HepG2 (cell line): ENCODE data around the gene FALEC. TPM values are rescaled to one million over a fixed set of nuclear protein-coding genes. Genes with fewer than 3 reads are reported as not detected.

Source experiments
- EZH2 ChIP-seq: conservative IDR thresholded peaks from 2 replicates; pipeline ENCODE4 v1.6.1; 2012; ENCODE audit warnings: mild to moderate bottlenecking, low read depth, low read length, moderate library complexity
- JUNB ChIP-seq: sonication (generic); formaldehyde crosslinking; IDR thresholded peaks from 2 replicates; pipeline ENCODE4 v1.8.0; 2022; ENCODE audit warnings: missing genetic modification reagents, mild to moderate bottlenecking, borderline replicate concordance
- NFKB2 ChIP-seq: sonication (generic); formaldehyde crosslinking; IDR thresholded peaks from 2 replicates; pipeline ENCODE4 v1.4.0; 2020; ENCODE audit warnings: missing genetic modification reagents, borderline replicate concordance
- NFRKB ChIP-seq: fragments of 450-650 bp; IDR thresholded peaks from 2 replicates; pipeline ENCODE4 v1.6.1; 2017
- SMARCE1 ChIP-seq: fragments of 450-650 bp; IDR thresholded peaks from 2 replicates; pipeline ENCODE4 v1.6.1; 2017; ENCODE audit warnings: borderline replicate concordance
- TBX3 ChIP-seq: fragments of 450-650 bp; IDR thresholded peaks from 2 replicates; pipeline ENCODE4 v1.6.1; 2017; ENCODE audit warnings: antibody characterized with exemption, mild to moderate bottlenecking, inconsistent platforms, borderline replicate concordance
- THYN1 ChIP-seq: sonication (generic); formaldehyde crosslinking; IDR thresholded peaks from 2 replicates; pipeline ENCODE4 v1.8.1; 2023; ENCODE audit warnings: low read depth, mild to moderate bottlenecking, moderate library complexity, missing genetic modification reagents, borderline replicate concordance
- ZIK1 ChIP-seq: sonication (generic); formaldehyde crosslinking; IDR thresholded peaks from 2 replicates; pipeline ENCODE4 v1.5.0; 2020; ENCODE audit warnings: mild to moderate bottlenecking, low read depth, missing genetic modification reagents, borderline replicate concordance
- ZNF317 ChIP-seq: sonication (generic); formaldehyde crosslinking; IDR thresholded peaks from 2 replicates; pipeline ENCODE4 v1.5.0; 2020; ENCODE audit warnings: mild to moderate bottlenecking, missing genetic modification reagents
- polyA plus RNA-seq, 8 experiments: library from polyadenylated mRNA; depleted of rRNA in 3 of 8; stranded (reverse) in 7 of 8; unstranded in 1 of 8; fragments of >200 nt; fragmentation: Illumina TruSeq in 4 of 8; extraction: Trizol in 4 of 8; gene quantifications; 2 replicates each; pipeline versions ENCODE4 v1.2.1 to v1.2.3, GENCODE V29; 2011 to 2016; ENCODE audit warnings: low read depth in 4 of 8, missing spikeins in 1 of 8, mixed read lengths in 1 of 8; ENCODE audit not compliant: insufficient read depth in 1 of 8
- total RNA-seq, 5 experiments: library from RNA; depleted of rRNA; stranded (reverse); fragments of >200 nt; fragmentation: Illumina TruSeq; extraction: Trizol; gene quantifications; 2 replicates each; pipeline ENCODE4 v1.2.3, GENCODE V29; 2016; ENCODE audit warnings: low read depth in 1 of 5
- TF ChIP-seq, protein P1 (sequence below): sonication (generic); formaldehyde crosslinking; IDR thresholded peaks from 2 replicates; pipeline ENCODE4 v1.4.0; 2020; ENCODE audit warnings: missing genetic modification reagents
- TF ChIP-seq, protein P2 (sequence below): sonication (generic); formaldehyde crosslinking; IDR thresholded peaks from 2 replicates; pipeline ENCODE4 v1.5.1; 2020; ENCODE audit warnings: missing genetic modification reagents, mild to moderate bottlenecking, borderline replicate concordance
- TF ChIP-seq, protein P3 (sequence below): sonication (generic); formaldehyde crosslinking; conservative IDR thresholded peaks from 2 replicates; pipeline ENCODE4 v1.8.0; 2022; ENCODE audit warnings: mild to moderate bottlenecking, moderate library complexity, missing genetic modification reagents

FALEC gene
- total and polyA plus RNA-seq, 2 of the 13 experiments (the other 11 are each of a cell fraction or from before 2014, with no cell fraction given): 0.33 to 0.71 TPM

DNA sequence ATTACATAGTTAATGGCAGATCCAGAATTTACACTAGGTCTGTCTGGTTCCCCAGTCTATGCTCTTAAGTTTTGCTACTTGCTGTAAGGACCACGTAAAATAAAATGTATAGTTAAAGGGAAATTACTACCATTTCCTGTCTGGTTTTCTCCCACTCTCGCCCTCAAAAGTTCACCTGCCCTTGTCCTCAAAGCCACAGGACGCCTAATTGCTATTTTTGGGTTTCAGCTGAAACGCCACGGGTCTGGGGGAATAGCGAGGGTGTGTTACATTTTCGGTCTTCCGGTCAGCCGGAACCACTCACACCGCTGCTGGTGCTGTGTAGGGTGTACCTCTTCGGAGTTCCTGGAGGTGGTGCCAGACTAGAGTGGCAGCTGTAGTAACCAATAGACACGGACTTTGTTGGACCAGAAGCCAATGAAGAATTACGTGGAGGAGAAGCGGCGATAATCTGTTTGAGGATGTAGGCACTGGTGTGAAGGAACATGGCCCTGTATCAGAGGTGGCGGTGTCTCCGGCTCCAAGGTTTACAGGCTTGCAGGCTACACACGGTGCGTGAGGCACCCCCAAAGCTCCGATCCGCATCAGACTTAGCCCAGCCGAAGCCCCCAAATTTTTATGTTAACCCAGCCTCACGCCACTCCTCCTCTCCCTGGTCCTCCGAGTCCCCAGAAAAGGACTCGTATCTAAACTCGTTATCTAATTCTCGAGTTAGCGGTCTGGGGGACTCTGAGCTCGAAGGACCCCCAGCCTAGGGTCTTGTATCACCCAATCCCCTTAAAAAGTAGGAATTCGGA is 28.4 kb upstream of the FALEC start, which contains the start of gene TARS2 (continued):
- TF ChIP-seq, protein P1, sequence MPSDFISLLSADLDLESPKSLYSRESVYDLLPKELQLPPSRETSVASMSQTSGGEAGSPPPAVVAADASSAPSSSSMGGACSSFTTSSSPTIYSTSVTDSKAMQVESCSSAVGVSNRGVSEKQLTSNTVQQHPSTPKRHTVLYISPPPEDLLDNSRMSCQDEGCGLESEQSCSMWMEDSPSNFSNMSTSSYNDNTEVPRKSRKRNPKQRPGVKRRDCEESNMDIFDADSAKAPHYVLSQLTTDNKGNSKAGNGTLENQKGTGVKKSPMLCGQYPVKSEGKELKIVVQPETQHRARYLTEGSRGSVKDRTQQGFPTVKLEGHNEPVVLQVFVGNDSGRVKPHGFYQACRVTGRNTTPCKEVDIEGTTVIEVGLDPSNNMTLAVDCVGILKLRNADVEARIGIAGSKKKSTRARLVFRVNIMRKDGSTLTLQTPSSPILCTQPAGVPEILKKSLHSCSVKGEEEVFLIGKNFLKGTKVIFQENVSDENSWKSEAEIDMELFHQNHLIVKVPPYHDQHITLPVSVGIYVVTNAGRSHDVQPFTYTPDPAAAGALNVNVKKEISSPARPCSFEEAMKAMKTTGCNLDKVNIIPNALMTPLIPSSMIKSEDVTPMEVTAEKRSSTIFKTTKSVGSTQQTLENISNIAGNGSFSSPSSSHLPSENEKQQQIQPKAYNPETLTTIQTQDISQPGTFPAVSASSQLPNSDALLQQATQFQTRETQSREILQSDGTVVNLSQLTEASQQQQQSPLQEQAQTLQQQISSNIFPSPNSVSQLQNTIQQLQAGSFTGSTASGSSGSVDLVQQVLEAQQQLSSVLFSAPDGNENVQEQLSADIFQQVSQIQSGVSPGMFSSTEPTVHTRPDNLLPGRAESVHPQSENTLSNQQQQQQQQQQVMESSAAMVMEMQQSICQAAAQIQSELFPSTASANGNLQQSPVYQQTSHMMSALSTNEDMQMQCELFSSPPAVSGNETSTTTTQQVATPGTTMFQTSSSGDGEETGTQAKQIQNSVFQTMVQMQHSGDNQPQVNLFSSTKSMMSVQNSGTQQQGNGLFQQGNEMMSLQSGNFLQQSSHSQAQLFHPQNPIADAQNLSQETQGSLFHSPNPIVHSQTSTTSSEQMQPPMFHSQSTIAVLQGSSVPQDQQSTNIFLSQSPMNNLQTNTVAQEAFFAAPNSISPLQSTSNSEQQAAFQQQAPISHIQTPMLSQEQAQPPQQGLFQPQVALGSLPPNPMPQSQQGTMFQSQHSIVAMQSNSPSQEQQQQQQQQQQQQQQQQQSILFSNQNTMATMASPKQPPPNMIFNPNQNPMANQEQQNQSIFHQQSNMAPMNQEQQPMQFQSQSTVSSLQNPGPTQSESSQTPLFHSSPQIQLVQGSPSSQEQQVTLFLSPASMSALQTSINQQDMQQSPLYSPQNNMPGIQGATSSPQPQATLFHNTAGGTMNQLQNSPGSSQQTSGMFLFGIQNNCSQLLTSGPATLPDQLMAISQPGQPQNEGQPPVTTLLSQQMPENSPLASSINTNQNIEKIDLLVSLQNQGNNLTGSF (CRISPR knock-in tag): no peak
- TF ChIP-seq EZH2 (no peak), ZNF317 (CRISPR knock-in tag) (peak; percentile 96), TBX3 (peak; percentile 76; the same call in 1 of the 2 replicates), SMARCE1 (no peak), NFKB2 (no peak), ZIK1 (CRISPR knock-in tag) (no peak; the same call in 1 of the 2 replicates), NFRKB (no peak), JUNB (CRISPR knock-in tag) (no peak), THYN1 (CRISPR knock-in tag) (no peak)
- TF ChIP-seq, protein P2, sequence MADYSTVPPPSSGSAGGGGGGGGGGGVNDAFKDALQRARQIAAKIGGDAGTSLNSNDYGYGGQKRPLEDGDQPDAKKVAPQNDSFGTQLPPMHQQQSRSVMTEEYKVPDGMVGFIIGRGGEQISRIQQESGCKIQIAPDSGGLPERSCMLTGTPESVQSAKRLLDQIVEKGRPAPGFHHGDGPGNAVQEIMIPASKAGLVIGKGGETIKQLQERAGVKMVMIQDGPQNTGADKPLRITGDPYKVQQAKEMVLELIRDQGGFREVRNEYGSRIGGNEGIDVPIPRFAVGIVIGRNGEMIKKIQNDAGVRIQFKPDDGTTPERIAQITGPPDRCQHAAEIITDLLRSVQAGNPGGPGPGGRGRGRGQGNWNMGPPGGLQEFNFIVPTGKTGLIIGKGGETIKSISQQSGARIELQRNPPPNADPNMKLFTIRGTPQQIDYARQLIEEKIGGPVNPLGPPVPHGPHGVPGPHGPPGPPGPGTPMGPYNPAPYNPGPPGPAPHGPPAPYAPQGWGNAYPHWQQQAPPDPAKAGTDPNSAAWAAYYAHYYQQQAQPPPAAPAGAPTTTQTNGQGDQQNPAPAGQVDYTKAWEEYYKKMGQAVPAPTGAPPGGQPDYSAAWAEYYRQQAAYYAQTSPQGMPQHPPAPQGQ (CRISPR knock-in tag): no peak
- TF ChIP-seq, protein P3, sequence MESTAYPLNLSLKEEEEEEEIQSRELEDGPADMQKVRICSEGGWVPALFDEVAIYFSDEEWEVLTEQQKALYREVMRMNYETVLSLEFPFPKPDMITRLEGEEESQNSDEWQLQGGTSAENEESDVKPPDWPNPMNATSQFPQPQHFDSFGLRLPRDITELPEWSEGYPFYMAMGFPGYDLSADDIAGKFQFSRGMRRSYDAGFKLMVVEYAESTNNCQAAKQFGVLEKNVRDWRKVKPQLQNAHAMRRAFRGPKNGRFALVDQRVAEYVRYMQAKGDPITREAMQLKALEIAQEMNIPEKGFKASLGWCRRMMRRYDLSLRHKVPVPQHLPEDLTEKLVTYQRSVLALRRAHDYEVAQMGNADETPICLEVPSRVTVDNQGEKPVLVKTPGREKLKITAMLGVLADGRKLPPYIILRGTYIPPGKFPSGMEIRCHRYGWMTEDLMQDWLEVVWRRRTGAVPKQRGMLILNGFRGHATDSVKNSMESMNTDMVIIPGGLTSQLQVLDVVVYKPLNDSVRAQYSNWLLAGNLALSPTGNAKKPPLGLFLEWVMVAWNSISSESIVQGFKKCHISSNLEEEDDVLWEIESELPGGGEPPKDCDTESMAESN (CRISPR knock-in tag): peak; percentile 68; the same call in 1 of the 2 replicates
